ENCODE results near the gene SYDE1. TPM values are rescaled to one million over a fixed set of nuclear protein-coding genes. Genes with fewer than 3 reads are reported as not detected.

The SYDE1 gene
- total and polyA plus RNA-seq, 10 of the 15 experiments (the other 5 are each of a cell fraction or from before 2014, with no cell fraction given): not detected

- TF ChIP-seq, protein P1, sequence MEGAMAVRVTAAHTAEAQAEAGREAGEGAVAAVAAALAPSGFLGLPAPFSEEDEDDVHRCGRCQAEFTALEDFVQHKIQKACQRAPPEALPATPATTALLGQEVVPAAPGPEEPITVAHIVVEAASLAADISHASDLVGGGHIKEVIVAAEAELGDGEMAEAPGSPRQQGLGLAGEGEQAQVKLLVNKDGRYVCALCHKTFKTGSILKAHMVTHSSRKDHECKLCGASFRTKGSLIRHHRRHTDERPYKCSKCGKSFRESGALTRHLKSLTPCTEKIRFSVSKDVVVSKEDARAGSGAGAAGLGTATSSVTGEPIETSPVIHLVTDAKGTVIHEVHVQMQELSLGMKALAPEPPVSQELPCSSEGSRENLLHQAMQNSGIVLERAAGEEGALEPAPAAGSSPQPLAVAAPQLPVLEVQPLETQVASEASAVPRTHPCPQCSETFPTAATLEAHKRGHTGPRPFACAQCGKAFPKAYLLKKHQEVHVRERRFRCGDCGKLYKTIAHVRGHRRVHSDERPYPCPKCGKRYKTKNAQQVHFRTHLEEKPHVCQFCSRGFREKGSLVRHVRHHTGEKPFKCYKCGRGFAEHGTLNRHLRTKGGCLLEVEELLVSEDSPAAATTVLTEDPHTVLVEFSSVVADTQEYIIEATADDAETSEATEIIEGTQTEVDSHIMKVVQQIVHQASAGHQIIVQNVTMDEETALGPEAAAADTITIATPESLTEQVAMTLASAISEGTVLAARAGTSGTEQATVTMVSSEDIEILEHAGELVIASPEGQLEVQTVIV (IDR thresholded peaks at IDR 0.05; ENCODE audit: borderline replicate concordance, partially characterized antibody): no peak
- no peak for TF ChIP-seq KDM1A (IDR thresholded peaks at IDR 0.05; ENCODE audit: borderline replicate concordance)
Observed at GRCh38 chr19:15087182-15087581, 20.0 kb upstream of the SYDE1 start (continued).

GRCh38 chr19:15091918-15092753, 15.1 kb upstream of the SYDE1 start:
- H3K27me3 ChIP-seq (replicated peaks in 1 of 2; ENCODE audit: control insufficient read depth in 2 of 2, insufficient read depth in 2 of 2, low read length in 1 of 2): no peaks in the 10 kb centered on the region
- no peaks in the 10 kb centered on the region for H3K79me2 ChIP-seq (ENCODE audit: control insufficient read depth, insufficient read depth, low read length)
- ChIA-PET RAD21 (ENCODE audit: unreplicated experiment) (interaction anchor here (0.6 to 2.6 kb wide), 8 partner anchors 9 to 1356 kb away, joined by 3 to 7 read pairs (median 3); no protein-coding TSS in a partner anchor), SMC1A (ENCODE audit: uncharacterized antibody, unreplicated experiment) (interaction anchor here (0.7 to 1.3 kb wide), 5 partner anchors 8 to 1747 kb away, joined by 3 to 5 read pairs (median 4); no protein-coding TSS in a partner anchor), POLR2A (interaction anchor here (0.5 to 0.6 kb wide), 2 partner anchors 197 to 475 kb away, joined by 3 to 5 read pairs; no protein-coding TSS in a partner anchor), CTCF (interaction anchor here (0.6 to 3.1 kb wide), 27 partner anchors 9 to 1795 kb away, joined by 3 to 40 read pairs (median 4); partner anchors contain the start of gene OR1I1)
- ATAC-seq (peak; percentile 68), FAIRE-seq (peak; percentile 64), DNase-seq (ENCODE audit: low read depth, low spot score) (no peak)
- no peak overlapping the region for H2AFZ ChIP-seq (ENCODE audit: control insufficient read depth, low read depth, low read length)
- no peaks in the 10 kb centered on the region for H3K4me1 ChIP-seq (ENCODE audit: control insufficient read depth, insufficient read depth, low read length)
- BruUV-seq (replicated peaks): no TSS peak
- no peak overlapping the region for H3K4me3 ChIP-seq
- H3K36me3 ChIP-seq (ENCODE audit: control insufficient read depth in 2 of 2, insufficient read depth in 2 of 2, low read length in 1 of 2): no peaks in the 10 kb centered on the region
- no peak overlapping the region for H3K27ac ChIP-seq (ENCODE audit: control insufficient read depth, insufficient read depth)
- H3K9ac ChIP-seq (ENCODE audit: control insufficient read depth, insufficient read depth, low read length): no peak overlapping the region
- H3K4me2 ChIP-seq (ENCODE audit: control insufficient read depth, insufficient read depth): no peak overlapping the region
- in situ Hi-C loops (cut with MboI) (no loop called here), intact Hi-C loops (cut with micrococcal nuclease; ENCODE audit: unreplicated experiment) (loop anchor here (1.0 to 5.0 kb wide), 2 partner anchors 58 to 465 kb away; no protein-coding TSS in a partner anchor)
- no peaks in the 10 kb centered on the region for H4K20me1 ChIP-seq (ENCODE audit: control insufficient read depth, insufficient read depth)
- H3K9me3 ChIP-seq (replicated peaks; ENCODE audit: control insufficient read depth, insufficient read depth, low read length): no peaks in the 10 kb centered on the region
- 10% methylated on average over 11 of the region's 13 CpGs for WGBS (ENCODE audit: insufficient coverage, insufficient replicate concordance, low lambda C conversion rate, missing lambda C conversion rate)
- TF ChIP-seq SMC3 (IDR thresholded peaks at IDR 0.05; ENCODE audit: borderline replicate concordance, low read length) (peak; percentile 35; the same call in 1 of the 2 replicates), ZNF384 (IDR thresholded peaks at IDR 0.05; ENCODE audit: borderline replicate concordance, low read depth, low read length) (peak; percentile 99), SIX5 (IDR thresholded peaks at IDR 0.05; ENCODE audit: low read depth, low read length, severe bottlenecking) (no peak), CTCF (IDR thresholded peaks at IDR 0.05 in 2 of 3, conservative IDR thresholded peaks at IDR 0.05 in 1 of 3; ENCODE audit: control insufficient read depth in 2 of 3, extremely low read depth in 1 of 3, insufficient read depth in 1 of 3, low read depth in 3 of 3, low read length in 3 of 3) (peak; percentile 54 to 62 (median 61)), RAD21 (IDR thresholded peaks at IDR 0.05; ENCODE audit: insufficient read depth, low read depth, low read length) (peak; percentile 71), ZSCAN29 (IDR thresholded peaks at IDR 0.05) (no peak), ETV6 (conservative IDR thresholded peaks at IDR 0.05 in 1 of 2, IDR thresholded peaks at IDR 0.05 in 1 of 2; ENCODE audit: borderline replicate concordance in 1 of 2, low read depth in 1 of 2) (no peak)
- TF ChIP-seq, protein P2, sequence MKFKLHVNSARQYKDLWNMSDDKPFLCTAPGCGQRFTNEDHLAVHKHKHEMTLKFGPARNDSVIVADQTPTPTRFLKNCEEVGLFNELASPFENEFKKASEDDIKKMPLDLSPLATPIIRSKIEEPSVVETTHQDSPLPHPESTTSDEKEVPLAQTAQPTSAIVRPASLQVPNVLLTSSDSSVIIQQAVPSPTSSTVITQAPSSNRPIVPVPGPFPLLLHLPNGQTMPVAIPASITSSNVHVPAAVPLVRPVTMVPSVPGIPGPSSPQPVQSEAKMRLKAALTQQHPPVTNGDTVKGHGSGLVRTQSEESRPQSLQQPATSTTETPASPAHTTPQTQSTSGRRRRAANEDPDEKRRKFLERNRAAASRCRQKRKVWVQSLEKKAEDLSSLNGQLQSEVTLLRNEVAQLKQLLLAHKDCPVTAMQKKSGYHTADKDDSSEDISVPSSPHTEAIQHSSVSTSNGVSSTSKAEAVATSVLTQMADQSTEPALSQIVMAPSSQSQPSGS (IDR thresholded peaks at IDR 0.05; ENCODE audit: low read length): no peak
